Upper lobe of right lung (tissue), 1 donor: Measurements from ENCODE around the gene DPP6. TPM values are rescaled to one million over a fixed set of nuclear protein-coding genes. Genes with fewer than 3 reads are reported as not detected.
A peak's percentile ranks its signal among the peaks of the same experiment; 100 is the strongest.

Experiments
- ATAC-seq: fragments of 200-7000 bp; cut with Tn5 transposase; one replicate; pipeline ENCODE4 v1.9.1; 2020; ENCODE audit warnings: mild to moderate bottlenecking, moderate library complexity
- DNase-seq: peaks from one replicate; pipeline ENCODE4 v3.0.0-alpha.2; 2020
- H3K27ac ChIP-seq: fragments of 200-600 bp; one replicate; pipeline ENCODE4 v1.8.0; 2022
- H3K27me3 ChIP-seq: fragments of 200-600 bp; one replicate; pipeline ENCODE4 v1.8.0; 2022; ENCODE audit warnings: mild to moderate bottlenecking
- H3K36me3 ChIP-seq: fragments of 200-600 bp; one replicate; pipeline ENCODE4 v1.8.0; 2022
- H3K4me1 ChIP-seq: fragments of 200-600 bp; one replicate; pipeline ENCODE4 v1.8.0; 2022
- H3K4me3 ChIP-seq: fragments of 200-600 bp; one replicate; pipeline ENCODE4 v1.8.0; 2022; ENCODE audit warnings: mild to moderate bottlenecking
- H3K9me3 ChIP-seq: fragments of 200-600 bp; one replicate; pipeline ENCODE4 v1.8.0; 2022
- intact Hi-C: fragments of 100-400 bp; cut with DNase I; formaldehyde crosslinking; loops from one replicate; pipeline ENCODE4 v1.11.0; 2022
- total RNA-seq: library from RNA; stranded (reverse); fragmentation: NEBNext Ultra II Directional; extraction: Animal tissue kit (Norgen Biotek cat#: 25700); gene quantifications from one replicate; pipeline ENCODE4 v1.2.1, GENCODE V29; 2021
- TF ChIP-seq, protein P1 (sequence below): fragments of 200-600 bp; IDR thresholded peaks from one replicate; pipeline ENCODE4 v1.8.0; 2022; ENCODE audit warnings: antibody characterized with exemption
- donor health status: DM: no; HTN: yes; CAD: no; lungs with severe emphysema.

Gene DPP6
- total RNA-seq, 1 donor from 2014 or later, result 1.6 TPM

- intact Hi-C loops, result no loop called here
- Histone ChIP-seq H3K36me3 (no peaks in the 10 kb centered on the region), H3K4me1 (no peaks in the 10 kb centered on the region), H3K9me3 (no peaks in the 10 kb centered on the region), H3K27me3 (no peaks in the 10 kb centered on the region), H3K27ac (no peak overlapping the region), H3K4me3 (no peak overlapping the region)
- DNase-seq (no peak), ATAC-seq (no peak)
- TF ChIP-seq, protein P1, sequence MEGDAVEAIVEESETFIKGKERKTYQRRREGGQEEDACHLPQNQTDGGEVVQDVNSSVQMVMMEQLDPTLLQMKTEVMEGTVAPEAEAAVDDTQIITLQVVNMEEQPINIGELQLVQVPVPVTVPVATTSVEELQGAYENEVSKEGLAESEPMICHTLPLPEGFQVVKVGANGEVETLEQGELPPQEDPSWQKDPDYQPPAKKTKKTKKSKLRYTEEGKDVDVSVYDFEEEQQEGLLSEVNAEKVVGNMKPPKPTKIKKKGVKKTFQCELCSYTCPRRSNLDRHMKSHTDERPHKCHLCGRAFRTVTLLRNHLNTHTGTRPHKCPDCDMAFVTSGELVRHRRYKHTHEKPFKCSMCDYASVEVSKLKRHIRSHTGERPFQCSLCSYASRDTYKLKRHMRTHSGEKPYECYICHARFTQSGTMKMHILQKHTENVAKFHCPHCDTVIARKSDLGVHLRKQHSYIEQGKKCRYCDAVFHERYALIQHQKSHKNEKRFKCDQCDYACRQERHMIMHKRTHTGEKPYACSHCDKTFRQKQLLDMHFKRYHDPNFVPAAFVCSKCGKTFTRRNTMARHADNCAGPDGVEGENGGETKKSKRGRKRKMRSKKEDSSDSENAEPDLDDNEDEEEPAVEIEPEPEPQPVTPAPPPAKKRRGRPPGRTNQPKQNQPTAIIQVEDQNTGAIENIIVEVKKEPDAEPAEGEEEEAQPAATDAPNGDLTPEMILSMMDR, result no peak
These were observed 809.4 kb downstream of the DPP6 start for GRCh38 chr7:154861589-154861988.

DNA sequence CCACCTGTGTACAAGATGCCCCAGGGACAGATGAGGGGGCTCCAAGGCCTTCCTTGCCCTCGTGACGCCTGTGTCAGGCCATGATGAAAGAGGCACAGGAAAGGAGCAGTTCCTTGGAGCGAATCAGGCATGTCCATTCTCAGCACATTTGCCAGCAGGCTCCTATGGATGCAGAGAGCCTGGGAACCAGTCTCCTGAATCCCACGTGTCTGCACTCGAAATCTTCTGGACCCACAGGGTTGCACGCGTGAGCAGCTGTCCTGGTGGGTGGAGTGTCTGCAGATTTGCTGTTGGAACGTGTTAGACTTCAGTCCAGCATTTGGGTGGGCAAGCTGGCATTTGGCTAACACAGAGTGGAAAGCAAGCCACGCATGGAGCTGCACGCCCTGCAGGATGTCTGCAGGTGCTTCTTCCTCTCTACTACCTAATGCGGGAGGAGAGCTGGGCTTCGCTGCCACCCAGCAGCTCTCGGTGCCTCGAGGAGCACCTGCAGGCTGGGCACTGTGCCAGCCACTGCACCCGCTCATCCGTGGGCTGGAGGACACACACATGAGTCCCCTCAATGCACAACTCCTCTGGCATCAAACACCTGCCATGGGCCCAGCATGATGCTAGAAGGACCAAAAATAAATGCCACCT, 810.1 kb downstream of the DPP6 start:
- no peak for ATAC-seq
- intact Hi-C loops, result no loop called here
- TF ChIP-seq, protein P1, result no peak
- DNase-seq, result no peak
- H3K27me3 ChIP-seq, result peaks cover 1% of the 10 kb centered on the region
- H3K36me3 ChIP-seq, result no peaks in the 10 kb centered on the region
- H3K9me3 ChIP-seq, result no peaks in the 10 kb centered on the region
- no peaks in the 10 kb centered on the region for H3K4me1 ChIP-seq
- H3K4me3 ChIP-seq, result no peak overlapping the region
- no peak overlapping the region for H3K27ac ChIP-seq

- H3K27me3 ChIP-seq, result peaks cover 13% of the 10 kb centered on the region
- H3K4me3 ChIP-seq, result no peak overlapping the region
- TF ChIP-seq, protein P1, result no peak
- intact Hi-C loops, result no loop called here
- no peaks in the 10 kb centered on the region for H3K4me1 ChIP-seq
- H3K36me3 ChIP-seq, result no peaks in the 10 kb centered on the region
- peak; percentile 26 for DNase-seq
- H3K27ac ChIP-seq, result no peak overlapping the region
- H3K9me3 ChIP-seq, result no peaks in the 10 kb centered on the region
- ATAC-seq, result no peak
These were observed 811.7 kb downstream of the DPP6 start for GRCh38 chr7:154863766-154864522.

DNA sequence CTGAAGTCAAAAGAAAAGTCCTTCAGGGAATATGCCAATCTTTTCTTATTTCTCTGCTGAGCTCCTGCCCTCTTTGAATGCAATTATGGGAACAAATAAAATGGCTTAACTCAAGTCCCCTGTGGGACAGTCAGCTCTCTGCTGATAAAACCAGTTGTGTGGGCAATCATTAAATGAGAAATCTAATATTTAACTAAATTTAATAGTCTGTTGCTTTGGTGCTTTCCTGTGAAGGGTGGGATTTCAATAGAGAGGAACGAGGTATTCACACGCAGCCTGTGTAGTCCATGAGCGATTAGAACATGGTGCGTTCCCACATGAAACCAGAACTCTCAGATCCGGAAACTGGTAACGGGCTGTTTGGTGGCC, 812.3 kb downstream of the DPP6 start:
- intact Hi-C loops, result no loop called here
- DNase-seq, result no peak
- Histone ChIP-seq H3K36me3 (no peaks in the 10 kb centered on the region), H3K4me3 (no peak overlapping the region), H3K4me1 (no peaks in the 10 kb centered on the region), H3K9me3 (no peaks in the 10 kb centered on the region), H3K27me3 (peaks cover 16% of the 10 kb centered on the region), H3K27ac (no peak overlapping the region)
- TF ChIP-seq, protein P1, result no peak
- no peak for ATAC-seq

DNA sequence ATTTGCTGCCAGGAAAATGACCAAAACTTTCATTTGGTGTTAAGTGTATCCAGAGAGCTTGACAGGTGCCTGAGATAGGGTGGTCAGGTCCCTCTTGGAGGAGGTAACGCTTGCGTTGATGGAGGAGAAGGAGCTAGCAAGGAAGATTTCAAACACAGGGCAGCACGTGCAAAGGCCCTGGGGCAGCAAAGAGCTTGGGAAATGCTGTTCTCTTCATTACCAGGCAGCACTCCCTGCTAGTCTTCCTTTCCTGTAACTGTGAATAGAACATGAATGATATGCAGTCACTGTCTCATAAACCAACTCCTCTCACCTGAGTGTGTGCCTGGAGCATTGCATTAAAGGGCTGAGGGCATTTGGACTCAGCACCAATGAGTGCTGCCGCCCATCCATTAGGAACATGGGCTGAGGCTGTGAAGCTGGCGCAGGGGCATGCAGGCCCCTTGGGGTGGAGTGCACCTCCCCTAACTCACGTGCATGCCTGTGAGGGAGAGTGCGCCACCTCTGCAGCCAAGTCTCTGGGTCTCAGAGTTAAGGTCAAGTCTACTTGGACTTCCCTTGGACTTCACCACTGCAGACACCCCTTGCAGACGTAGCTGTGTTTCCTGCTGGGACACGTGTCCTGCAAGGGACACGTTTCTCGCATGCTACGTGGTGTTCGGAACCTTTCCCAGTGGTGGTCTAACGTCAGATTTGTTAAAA, 813.9 kb downstream of the DPP6 start:
- Histone ChIP-seq H3K4me3 (no peak overlapping the region), H3K27me3 (peaks cover 18% of the 10 kb centered on the region), H3K4me1 (no peaks in the 10 kb centered on the region), H3K9me3 (no peaks in the 10 kb centered on the region), H3K36me3 (no peaks in the 10 kb centered on the region), H3K27ac (no peak overlapping the region)
- TF ChIP-seq, protein P1, result no peak
- intact Hi-C loops, result no loop called here
- DNase-seq, result peak; percentile 33
- no peak for ATAC-seq
